Endothelial cell of umbilical vein (primary cell): ENCODE results near the gene SMYD4. TPM values are rescaled to one million over a fixed set of nuclear protein-coding genes. Genes with fewer than 3 reads are reported as not detected.

Experiments used
- BruUV-seq: library from RNA; stranded (reverse); fragments of 400-500 nt; replicated peaks from 2 replicates; lab custom pipeline; 2021; lab: Mats Ljungman, UMichigan
- CTCF ChIA-PET: fragments of 300-600, 350-600 bp; sonication (Branson Sonifier 250); formaldehyde crosslinking; loops from one replicate; lab custom pipeline; 2021; ENCODE audit warnings: antibody characterized with exemption, inconsistent platforms; lab: Charles Lee
- POLR2A ChIA-PET: fragments of 300-600, 350-600 bp; sonication (Branson Sonifier 250); formaldehyde crosslinking; loops from one replicate; lab custom pipeline; 2021; ENCODE audit warnings: antibody characterized with exemption, inconsistent platforms; lab: Charles Lee
- DNase-seq: peaks from one replicate; pipeline ENCODE4 v3.0.0-alpha.2; 2011; ENCODE audit warnings: low read depth, low spot score
- FAIRE-seq: peaks from 2 replicates; lab custom pipeline; 2011; peaks lifted over from hg19 to GRCh38; lab: Jason Lieb, UNC
- H2AFZ ChIP-seq: 2 replicates; pipeline ENCODE4 v1.6.0; 2012; ENCODE audit warnings: low read depth, low read length, control low read depth, inconsistent platforms
- H3K27ac ChIP-seq: 2 replicates; pipeline ENCODE4 v1.5.1; 2011; ENCODE audit warnings: low read depth, mild to moderate bottlenecking, control low read depth, low read length, moderate library complexity; ENCODE audit not compliant: insufficient read depth
- H3K27me3 ChIP-seq, 2 experiments: 2 replicates each; pipeline versions ENCODE4 v1.6.0 to v1.6.1; 2011; ENCODE audit warnings: low read length in 2 of 2, mixed read lengths in 1 of 2; ENCODE audit not compliant: control insufficient read depth in 2 of 2, insufficient read depth in 2 of 2
- H3K36me3 ChIP-seq, 2 experiments: 2 replicates in 1 of 2; 3 replicates in 1 of 2; pipeline ENCODE4 v1.5.1; 2011; ENCODE audit warnings: low read length in 2 of 2, mild to moderate bottlenecking in 1 of 2, moderate library complexity in 1 of 2; ENCODE audit not compliant: control insufficient read depth in 2 of 2, insufficient read depth in 2 of 2; ENCODE audit errors: extremely low read depth in 1 of 2
- H3K4me1 ChIP-seq: 3 replicates; pipeline ENCODE4 v1.5.1; 2011; ENCODE audit warnings: mild to moderate bottlenecking, low read length; ENCODE audit not compliant: control insufficient read depth, insufficient read depth; ENCODE audit errors: extremely low read depth
- H3K4me2 ChIP-seq: 2 replicates; pipeline ENCODE4 v1.6.1; 2011; ENCODE audit warnings: low read length, control low read depth, mixed read lengths; ENCODE audit not compliant: insufficient read depth
- H3K4me3 ChIP-seq, 3 experiments: fragments of 200-600 bp in 1 of 3; sonication (generic), shearing (Covaris generic) in 1 of 3; replicated peaks in 1 of 3; 2 replicates each; pipeline ENCODE4 v1.5.1; 2011 to 2016; ENCODE audit warnings: control low read depth in 3 of 3, low read length in 3 of 3, mild to moderate bottlenecking in 2 of 3, inconsistent platforms in 1 of 3, low read depth in 1 of 3, moderate library complexity in 1 of 3; ENCODE audit not compliant: insufficient read depth in 1 of 3
- H3K79me2 ChIP-seq: 2 replicates; pipeline ENCODE4 v1.6.0; 2012; ENCODE audit warnings: low read length, inconsistent platforms; ENCODE audit not compliant: control insufficient read depth, insufficient read depth
- H3K9ac ChIP-seq: replicated peaks from 2 replicates; pipeline ENCODE3; 2011; ENCODE audit warnings: low read length, control low read depth; ENCODE audit not compliant: insufficient read depth; ENCODE audit errors: extremely low read depth
- H3K9me1 ChIP-seq: replicated peaks from 3 replicates; pipeline ENCODE4 v1.6.0; 2011; ENCODE audit warnings: mild to moderate bottlenecking, low read length; ENCODE audit not compliant: control insufficient read depth, insufficient read depth; ENCODE audit errors: extremely low read depth
- H3K9me3 ChIP-seq: replicated peaks from 2 replicates; pipeline ENCODE4 v1.5.1; 2012; ENCODE audit warnings: low read length, inconsistent platforms; ENCODE audit not compliant: control insufficient read depth, insufficient read depth
- H4K20me1 ChIP-seq: replicated peaks from 2 replicates; pipeline ENCODE3; 2011; ENCODE audit warnings: mild to moderate bottlenecking, low read length; ENCODE audit not compliant: control insufficient read depth, insufficient read depth; ENCODE audit errors: extremely low read depth
- EZH2 ChIP-seq: IDR thresholded peaks from 2 replicates; pipeline ENCODE4 v1.6.1; 2012; ENCODE audit warnings: borderline replicate concordance, low read depth, mild to moderate bottlenecking, moderate library complexity, low read length, inconsistent platforms; ENCODE audit not compliant: severe bottlenecking
- FOS ChIP-seq: IDR thresholded peaks from 2 replicates; pipeline ENCODE4 v1.6.1; 2011; ENCODE audit warnings: mild to moderate bottlenecking, low read length, moderate library complexity, borderline replicate concordance; ENCODE audit not compliant: insufficient read depth
- JUN ChIP-seq: IDR thresholded peaks from 2 replicates; pipeline ENCODE4 v1.6.1; 2011; ENCODE audit warnings: borderline replicate concordance, low read depth; ENCODE audit not compliant: insufficient read length, insufficient read depth
- MAX ChIP-seq: IDR thresholded peaks from 2 replicates; pipeline ENCODE4 v1.6.1; 2011; ENCODE audit not compliant: insufficient read depth, insufficient read length
- MYC ChIP-seq: IDR thresholded peaks from one replicate; pipeline ENCODE4 v1.6.1; 2011; ENCODE audit warnings: mild to moderate bottlenecking, low read depth, low read length
- POLR2A ChIP-seq: IDR thresholded peaks from 2 replicates; pipeline ENCODE4 v1.6.1; 2012; ENCODE audit warnings: low read depth, mild to moderate bottlenecking, control low read depth, low read length
- POLR2AphosphoS5 ChIP-seq: IDR thresholded peaks from 2 replicates; pipeline ENCODE4 v1.6.1; 2012; ENCODE audit warnings: low read depth, mild to moderate bottlenecking, control low read depth, low read length, moderate library complexity; ENCODE audit not compliant: insufficient read depth
- dilution Hi-C: fragments of 300-500 bp; cut with MboI; formaldehyde crosslinking; loops from one replicate; pipeline ENCODE4 v1.15.0; 2019; ENCODE audit warnings: low sequenced_read_pairs; ENCODE audit not compliant: extremely low pct_ligation_motif_present
- intact Hi-C: fragments of 100-400 bp; cut with micrococcal nuclease; formaldehyde crosslinking; loops from one replicate; pipeline ENCODE4 v1.10.0; 2022
- polyA plus RNA-seq, 4 experiments: library from polyadenylated mRNA; depleted of rRNA in 3 of 4; stranded (reverse) in 3 of 4; unstranded in 1 of 4; fragments of >200 nt; gene quantifications; 2 replicates each; pipeline versions ENCODE4 v1.2.1 to v1.2.3, GENCODE V29; 2011 to 2012; ENCODE audit warnings: missing spikeins in 1 of 4
- total RNA-seq: library from RNA; stranded (reverse); gene quantifications from 2 replicates; pipeline ENCODE4 v1.2.3, GENCODE V29; 2021

SMYD4 gene
- total and polyA plus RNA-seq, 2 donors (not counting 3 experiments of a cell fraction or from before 2014, with no cell fraction given) = 6.0 to 14.6 TPM

- Histone ChIP-seq H3K27me3 (no peaks in the 10 kb centered on the region), H3K27ac (no peak overlapping the region), H3K4me3 (no peak overlapping the region), H3K4me2 (no peak overlapping the region), H3K36me3 (no peaks in the 10 kb centered on the region), H3K4me1 (peaks cover 4% of the 10 kb centered on the region), H3K79me2 (no peaks in the 10 kb centered on the region), H3K9ac (no peak overlapping the region), H3K9me3 (no peaks in the 10 kb centered on the region), H4K20me1 (no peaks in the 10 kb centered on the region), H3K9me1 (no peaks in the 10 kb centered on the region), H2AFZ (no peak overlapping the region)
- TF ChIP-seq POLR2AphosphoS5 (no peak), POLR2A (no peak), MAX (no peak)
- BruUV-seq = no TSS peak
- ChIA-PET CTCF (interaction anchor here (1.6 to 2.2 kb wide), 2 partner anchors 8 to 21 kb away, joined by 5 to 10 read pairs; no protein-coding TSS in a partner anchor), POLR2A (no interaction called here)
- dilution Hi-C loops (no loop called here), intact Hi-C loops (no loop called here)
- DNase-seq (no peak), FAIRE-seq (no peak)
Observed at GRCh38 chr17:1762233-1762900, 67.3 kb downstream of the SMYD4 start.

GRCh38 chr17:1759529-1759928 lies 70.2 kb downstream of the SMYD4 start:
- Histone ChIP-seq H3K4me2 (no peak overlapping the region), H3K79me2 (no peaks in the 10 kb centered on the region), H3K27me3 (no peaks in the 10 kb centered on the region), H3K9ac (no peak overlapping the region), H4K20me1 (no peaks in the 10 kb centered on the region), H3K4me1 (peaks cover 4% of the 10 kb centered on the region), H3K36me3 (no peaks in the 10 kb centered on the region), H3K4me3 (no peak overlapping the region), H3K9me3 (no peaks in the 10 kb centered on the region), H2AFZ (no peak overlapping the region), H3K27ac (no peak overlapping the region), H3K9me1 (no peaks in the 10 kb centered on the region)
- no peak for TF ChIP-seq POLR2A
- TF ChIP-seq MAX = no peak
- no peak for TF ChIP-seq JUN
- TF ChIP-seq EZH2 = no peak
- no peak for TF ChIP-seq MYC
- TF ChIP-seq POLR2AphosphoS5 = no peak
- no peak for TF ChIP-seq FOS
- intact Hi-C loops = no loop called here
- POLR2A ChIA-PET = no interaction called here
- no TSS peak for BruUV-seq
- CTCF ChIA-PET = no interaction called here
- DNase-seq (no peak), FAIRE-seq (no peak)
- dilution Hi-C loops = no loop called here
